Activated T-helper 1 cell treated with anti-CD3 and anti-CD28 coated beads, Interleukin-2, amount 50 U/mL, for 16 hours (primary cell): ENCODE measurements around the gene ZNF362.
"Not testable (repeated sequence)": the region's sequence is repeated elsewhere in the genome, so short reads cannot be mapped to it uniquely, and the experiment has no call there.

Experiments used
- DNase-seq, 2 donors: peaks; one replicate each; pipeline ENCODE4 v3.0.0-alpha.2; 2020; ENCODE audit warnings: low read depth in 1 of 2, low spot score in 1 of 2

ZNF362 gene

DNA sequence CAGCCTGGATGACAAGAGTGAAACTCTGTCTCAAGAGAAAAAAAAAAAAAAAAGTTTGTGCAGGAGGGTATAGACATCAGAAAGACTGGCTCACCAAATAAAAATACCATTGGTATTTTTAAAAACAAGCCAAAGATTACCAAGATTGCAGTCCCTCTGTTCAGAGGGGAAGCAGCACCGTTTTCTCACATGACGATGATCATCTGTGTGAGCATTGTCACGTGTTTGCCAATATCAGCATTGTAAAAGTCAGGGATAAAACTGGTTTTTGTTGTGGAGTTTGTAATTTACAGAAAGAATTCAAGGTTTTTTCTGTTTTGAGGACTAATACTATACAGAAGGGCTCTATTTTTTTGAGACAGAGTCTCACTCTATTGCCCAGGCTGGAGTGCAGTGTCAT, 26.5 kb downstream of the ZNF362 start:
- no peak for DNase-seq

DNA sequence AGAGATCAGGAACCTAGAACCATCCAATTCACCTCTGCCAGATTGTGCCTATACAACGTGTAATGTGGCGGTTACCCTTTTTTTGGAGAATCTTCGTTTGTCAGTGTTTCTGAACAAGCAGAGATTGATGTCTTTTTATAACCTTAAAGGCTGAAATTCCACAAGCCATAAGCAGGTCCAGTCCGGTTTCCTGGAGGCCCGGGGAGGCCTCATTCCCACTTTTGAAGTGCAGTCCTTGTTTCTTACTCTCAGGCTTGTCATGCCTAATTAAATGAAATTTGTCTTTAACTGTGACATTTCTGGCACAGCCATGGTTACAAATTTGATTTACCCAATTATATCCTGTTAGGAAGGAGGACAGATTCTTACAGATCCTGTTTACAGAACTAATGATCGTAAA, 27.8 kb downstream of the ZNF362 start:
- DNase-seq: no peak

DNA sequence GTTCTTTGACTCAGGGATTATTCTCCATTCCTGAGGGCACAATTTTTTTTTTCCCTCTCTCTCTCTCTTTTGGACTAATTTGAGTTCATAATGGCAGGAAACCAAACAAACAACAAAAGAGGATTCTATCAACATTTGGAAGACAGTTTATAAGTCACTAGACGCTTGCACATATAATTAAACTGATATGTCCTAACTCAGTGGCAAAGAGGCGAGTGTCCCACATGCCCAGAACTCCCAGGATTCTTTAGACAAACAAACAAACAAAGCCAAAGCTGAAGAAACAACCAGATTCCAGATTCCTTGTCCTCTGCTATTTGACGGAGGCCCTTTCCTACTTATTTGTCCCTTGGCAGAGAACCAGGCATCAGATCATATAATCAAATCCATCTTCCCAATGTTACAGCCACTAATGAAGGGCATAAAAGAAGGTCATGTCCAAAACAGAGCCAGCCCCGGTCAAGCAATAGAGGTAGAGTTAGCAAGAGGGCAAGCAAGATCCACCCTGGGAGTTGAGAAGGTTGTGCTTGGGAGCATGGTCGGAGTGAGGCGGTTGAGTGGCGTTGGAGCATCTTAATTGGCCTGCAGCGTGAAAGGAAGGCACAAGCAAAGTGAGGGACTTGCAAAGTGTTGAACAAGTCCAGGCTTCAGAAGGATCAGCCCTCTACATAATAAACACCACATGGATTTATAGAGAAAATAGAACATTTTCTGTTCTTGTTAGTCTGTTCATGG, 30.3 kb downstream of the ZNF362 start:
- no peak for DNase-seq

DNA sequence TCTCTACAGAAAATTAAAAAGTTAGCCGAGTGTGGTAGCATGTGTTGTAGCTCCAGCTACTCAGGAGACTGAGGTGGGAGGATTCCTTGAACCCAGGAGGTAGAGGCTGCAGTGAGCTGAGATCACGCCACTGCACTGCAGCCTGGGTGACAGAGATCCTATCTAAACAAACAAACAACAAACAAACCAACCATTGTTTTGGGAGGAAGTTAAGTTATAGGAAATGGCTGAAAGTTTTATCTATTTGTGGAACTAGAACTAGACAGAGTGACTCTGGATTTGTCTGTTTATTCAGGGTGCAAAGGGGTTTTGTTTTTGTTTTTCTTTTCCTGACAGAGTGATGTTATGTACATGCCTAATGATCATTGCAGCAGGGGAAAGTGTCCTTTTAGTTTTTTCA, 31.0 kb downstream of the ZNF362 start:
- no peak for DNase-seq

DNA sequence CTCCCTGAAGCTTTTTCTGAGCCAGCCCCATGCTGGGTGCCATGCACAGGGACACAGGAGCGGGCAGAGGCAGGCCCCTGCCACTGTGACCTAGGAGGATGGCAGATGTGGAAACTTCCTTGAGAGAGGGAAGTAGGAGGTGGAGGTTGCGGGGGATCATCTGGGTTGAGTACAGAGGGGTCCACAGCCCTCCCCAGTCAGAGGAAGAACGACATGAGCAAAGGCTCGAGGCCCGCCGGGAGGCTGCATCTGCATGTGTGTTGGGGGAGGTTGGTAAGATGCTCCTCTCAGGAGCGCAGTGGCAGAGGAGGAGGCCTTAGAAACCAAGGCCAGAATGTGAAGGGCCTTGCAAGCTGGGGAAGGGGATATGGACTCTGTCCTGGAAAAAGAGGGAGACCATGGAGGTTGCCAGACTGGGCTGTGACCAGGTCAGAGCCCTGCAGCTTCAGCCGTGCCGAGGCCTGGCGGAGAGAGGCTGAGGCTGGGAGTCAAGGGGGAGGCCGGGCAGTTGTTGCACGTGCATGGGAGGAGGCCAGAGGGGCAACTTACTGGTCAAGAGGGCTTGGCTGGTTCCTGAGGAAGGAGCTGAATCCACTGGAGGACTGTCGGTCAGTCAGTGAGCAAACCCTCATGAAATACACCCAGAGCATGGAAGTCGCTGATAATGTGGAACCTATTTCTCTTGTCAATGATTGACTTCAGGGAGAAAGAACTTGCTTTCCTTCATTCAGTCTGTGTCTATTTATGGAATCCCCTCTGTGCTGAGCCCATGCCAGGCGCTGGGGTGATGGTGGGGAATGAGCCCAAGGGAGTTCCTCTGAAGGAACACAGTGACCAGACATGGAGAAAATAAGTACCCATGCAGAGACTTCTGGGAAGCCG, 32.9 kb downstream of the ZNF362 start:
- DNase-seq: no peak

DNA sequence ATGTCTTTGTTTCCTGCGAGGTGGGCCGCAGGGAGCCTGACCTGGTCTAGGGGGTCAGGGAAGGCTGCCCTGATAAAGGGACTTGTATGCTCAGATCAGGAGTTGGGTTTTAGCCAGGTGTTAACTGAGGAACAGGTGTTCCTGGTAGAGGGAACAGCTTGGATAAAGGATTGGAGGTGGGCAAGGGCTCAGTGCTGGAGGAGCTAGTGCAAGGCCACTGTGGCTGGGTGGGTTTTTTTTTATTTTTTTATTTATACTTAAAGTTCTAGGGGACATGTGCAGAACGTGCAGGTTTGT, 33.5 kb downstream of the ZNF362 start:
- DNase-seq: no peak

- DNase-seq: not testable (repeated sequence)
These were observed 34.3 kb downstream of the ZNF362 start for GRCh38 chr1:33290615-33291014.

GRCh38 chr1:33292726-33293340, 36.5 kb downstream of the ZNF362 start:
- DNase-seq: no peak

DNA sequence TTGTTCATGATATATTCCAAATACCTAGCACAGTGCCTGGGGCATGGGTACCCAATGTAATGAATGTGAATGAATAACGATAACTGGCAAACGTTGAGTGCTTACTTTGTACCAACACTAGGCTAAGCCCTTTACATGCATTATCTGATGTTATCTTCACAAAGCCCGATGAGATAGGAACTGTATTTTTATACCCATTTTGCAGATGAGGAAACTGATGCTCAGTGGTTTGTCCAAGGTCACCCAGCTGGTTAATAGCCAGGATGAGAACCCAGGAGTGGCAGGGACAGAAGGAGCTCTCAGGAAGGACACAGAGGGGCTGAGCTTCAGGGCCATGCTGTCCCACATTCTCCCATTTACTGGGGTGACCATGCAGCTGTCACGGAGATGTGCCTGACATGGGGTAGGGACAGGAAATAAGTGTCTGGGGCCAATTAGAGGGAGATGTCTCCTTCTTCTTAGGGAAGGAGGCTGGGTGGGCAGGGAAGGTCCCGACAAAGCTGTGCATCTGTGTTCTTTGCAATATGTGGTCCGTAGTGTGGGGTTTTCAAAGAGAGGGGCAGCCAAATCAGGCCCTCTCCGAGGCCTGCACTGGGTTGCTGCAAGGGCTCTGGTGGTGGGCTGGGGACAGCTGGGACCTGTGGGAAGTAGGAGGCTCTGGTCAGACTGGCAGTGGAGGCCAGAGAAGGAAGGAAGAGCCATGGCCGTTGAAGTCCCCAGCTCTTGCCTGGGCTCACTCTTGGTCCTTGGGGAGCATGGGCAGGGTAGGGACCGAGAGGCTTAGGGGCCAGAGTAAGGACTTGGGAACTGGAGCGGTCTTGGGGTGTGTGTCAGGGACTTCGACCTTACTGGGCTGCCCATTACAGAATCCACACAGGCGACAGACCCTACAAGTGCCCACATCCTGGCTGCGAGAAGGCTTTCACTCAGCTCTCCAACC, 38.0 kb downstream of the ZNF362 start:
- no peak for DNase-seq

DNA sequence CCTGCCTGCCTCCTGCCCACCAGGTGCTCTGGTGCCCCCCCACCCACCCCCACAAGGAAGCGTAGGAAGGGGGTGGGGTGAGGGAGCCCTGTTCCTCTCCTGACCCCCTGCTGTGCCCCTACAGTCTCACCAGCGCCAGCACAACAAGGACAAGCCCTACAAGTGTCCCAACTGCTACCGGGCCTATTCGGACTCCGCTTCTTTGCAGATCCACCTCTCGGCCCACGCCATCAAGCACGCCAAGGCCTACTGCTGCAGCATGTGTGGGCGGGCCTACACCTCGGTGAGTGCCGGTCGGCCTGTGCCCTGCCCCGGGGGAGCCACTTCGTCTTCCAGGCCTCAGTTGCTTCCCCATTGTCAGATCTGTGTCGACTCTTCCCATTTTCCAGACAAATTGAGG, 38.7 kb downstream of the ZNF362 start:
- no peak for DNase-seq

GRCh38 chr1:33295450-33296081, 39.3 kb downstream of the ZNF362 start:
- DNase-seq: peak; percentile 81 to 85

GRCh38 chr1:33296082-33296458, 39.8 kb downstream of the ZNF362 start:
- DNase-seq: no peak

DNA sequence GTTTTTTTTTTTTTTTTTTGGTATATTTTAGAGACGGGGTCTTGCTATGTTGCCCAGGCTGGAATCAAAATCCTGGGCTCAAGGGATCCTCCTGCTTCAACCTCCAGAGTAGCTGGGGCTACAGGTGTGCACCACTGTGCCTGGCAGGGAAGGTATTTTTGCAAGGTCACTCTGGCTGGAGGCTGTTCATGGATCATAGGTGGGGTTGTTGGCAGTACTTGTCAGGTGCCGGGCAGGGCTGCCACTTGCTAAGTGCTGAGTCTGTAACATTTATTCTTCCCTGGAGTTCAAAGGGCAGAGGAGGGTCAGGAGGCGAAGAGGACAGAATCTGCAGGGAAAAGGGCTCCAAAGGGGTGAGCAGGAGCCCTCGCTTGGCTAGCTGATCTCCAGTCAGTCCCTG, 40.5 kb downstream of the ZNF362 start:
- DNase-seq: no peak

GRCh38 chr1:33297911-33298622, 41.8 kb downstream of the ZNF362 start:
- no peak for DNase-seq

GRCh38 chr1:33298623-33299277, 42.5 kb downstream of the ZNF362 start:
- peak; percentile 31 to 35 for DNase-seq

DNA sequence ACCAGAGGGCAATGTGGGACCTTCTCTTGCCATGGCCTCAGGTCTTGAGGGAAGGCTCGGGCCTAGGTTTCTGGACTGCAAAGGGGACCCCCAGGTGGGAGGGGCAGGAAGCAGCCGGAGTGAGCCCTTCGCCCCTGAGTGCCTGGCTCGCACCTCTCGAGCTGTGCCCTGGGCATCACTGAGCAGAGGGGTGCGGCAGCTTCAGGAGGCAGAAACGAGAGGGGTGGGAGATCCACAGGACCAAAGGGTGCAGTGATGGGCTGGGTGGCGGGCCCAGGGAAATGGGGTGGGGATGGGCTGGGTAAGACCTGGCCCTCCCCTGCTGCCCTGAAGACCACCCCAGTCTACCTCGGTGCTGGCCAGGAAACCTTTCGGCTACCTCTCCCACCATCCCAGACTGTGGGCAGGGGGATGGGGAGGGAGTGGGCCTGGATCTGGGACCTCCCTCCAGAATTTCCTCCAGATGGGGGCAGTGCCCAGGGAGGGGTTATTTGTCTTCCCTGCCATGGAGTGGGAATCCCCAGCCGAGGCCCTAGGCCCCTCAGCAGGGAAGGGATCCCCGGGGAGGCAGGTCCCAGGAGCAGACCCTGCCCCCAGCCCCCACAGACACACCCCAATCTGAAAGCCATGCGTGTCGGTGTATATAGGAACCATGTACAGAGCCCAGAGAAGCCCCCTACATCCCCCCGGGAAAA, 43.3 kb downstream of the ZNF362 start:
- DNase-seq: no peak

GRCh38 chr1:33300673-33301072, 44.4 kb downstream of the ZNF362 start:
- no peak for DNase-seq

DNA sequence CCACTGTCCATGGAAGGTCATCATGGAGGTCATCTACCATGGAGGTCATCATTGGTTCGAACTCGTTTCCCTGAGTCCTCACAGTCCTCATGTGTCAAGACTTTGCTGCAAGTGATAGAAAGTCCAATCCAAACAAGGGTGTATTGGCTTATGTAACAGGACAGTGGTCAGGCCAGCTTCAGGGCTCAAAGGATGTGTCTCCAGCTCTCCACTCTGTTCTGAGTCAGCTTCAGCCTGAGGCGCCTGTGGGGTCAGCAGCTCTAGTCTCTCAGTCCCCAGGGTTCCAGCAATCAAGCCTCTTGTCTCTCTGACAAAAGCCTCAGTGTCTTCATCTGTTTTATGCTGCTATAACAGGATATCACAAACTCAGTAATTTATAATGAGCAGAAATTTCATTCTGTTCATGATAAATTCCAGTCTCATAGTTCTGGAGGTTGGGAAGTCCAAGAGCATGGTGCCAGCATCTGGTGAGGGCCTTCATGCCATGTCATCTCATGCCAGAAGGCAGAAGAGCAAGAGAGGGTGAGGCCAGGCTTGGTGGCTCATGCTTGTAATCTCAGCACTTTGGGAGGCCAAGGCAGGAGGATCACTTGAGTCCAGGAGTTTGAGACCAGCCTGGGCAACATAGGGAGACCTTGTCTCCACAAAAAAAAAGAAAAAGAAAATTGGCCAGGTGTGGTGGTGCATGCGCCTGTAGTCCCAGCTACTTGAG, 45.1 kb downstream of the ZNF362 start:
- DNase-seq: no peak
